GM18505 (cell line): ENCODE data around the gene RPTOR.
A peak's percentile ranks its signal among the peaks of the same experiment; 100 is the strongest.
"Not testable (repeated sequence)": the region's sequence is repeated elsewhere in the genome, so short reads cannot be mapped to it uniquely, and the experiment has no call there.

ENCODE experiments used
- ATAC-seq: cut with Tn5 transposase; IDR thresholded peaks from one replicate; pipeline ENCODE4 v1.9.1; 2021; ENCODE audit not compliant: unreplicated experiment
- POLR2A ChIP-seq: IDR thresholded peaks from 4 replicates; pipeline ENCODE4 v1.6.1; 2011; ENCODE audit warnings: borderline replicate concordance; ENCODE audit not compliant: insufficient read depth, insufficient read length; ENCODE audit errors: extremely low read depth

The RPTOR gene

DNA sequence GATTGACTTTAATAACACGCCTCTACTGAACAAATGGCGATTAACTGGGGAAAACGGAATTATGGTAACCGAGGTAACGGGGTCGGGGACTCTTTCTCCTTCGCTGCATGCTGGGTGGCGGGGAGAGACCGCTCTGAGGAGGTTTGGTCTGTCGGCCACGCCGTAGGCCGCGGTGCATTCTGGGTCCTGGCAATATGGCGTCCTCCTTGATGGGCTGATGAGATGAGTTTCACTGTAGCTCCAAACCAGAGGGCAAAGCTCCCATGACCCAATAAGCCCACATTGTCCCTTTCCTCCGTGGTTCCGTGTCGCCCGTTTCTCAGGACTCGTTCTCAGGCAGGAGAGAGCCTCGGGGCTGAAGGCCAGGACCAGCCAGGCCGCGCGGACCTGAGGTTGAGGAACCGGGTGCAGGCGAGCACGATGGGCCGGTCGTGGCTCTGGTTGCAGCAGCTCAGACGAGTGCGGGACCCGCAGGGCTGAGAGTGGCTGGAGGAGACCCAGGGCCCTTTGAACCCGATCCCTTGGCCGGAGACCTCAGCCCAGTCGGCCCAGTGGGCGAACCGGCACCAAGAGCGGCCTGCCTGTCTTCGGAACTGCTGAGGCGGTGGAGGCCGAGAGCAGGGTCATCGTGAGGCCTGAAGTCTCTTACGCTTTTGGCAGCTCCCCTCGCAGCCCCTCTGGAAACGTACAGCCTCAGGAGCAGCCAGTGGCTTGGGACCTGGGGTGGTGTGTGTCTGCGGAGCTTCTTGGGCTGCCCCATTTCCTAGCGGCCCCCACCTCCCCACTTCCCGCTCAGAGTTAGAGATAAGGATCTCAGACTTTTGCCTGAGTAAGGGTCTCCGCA is at the start of gene RPTOR:
RPTOR (plus strand) TSS at position 184 of the 844 bp plus-strand sequence. CDS start 792 bp downstream, outside the sequence.
- ATAC-seq, result peak; percentile 68
- TF ChIP-seq POLR2A, result peak; percentile 77

DNA sequence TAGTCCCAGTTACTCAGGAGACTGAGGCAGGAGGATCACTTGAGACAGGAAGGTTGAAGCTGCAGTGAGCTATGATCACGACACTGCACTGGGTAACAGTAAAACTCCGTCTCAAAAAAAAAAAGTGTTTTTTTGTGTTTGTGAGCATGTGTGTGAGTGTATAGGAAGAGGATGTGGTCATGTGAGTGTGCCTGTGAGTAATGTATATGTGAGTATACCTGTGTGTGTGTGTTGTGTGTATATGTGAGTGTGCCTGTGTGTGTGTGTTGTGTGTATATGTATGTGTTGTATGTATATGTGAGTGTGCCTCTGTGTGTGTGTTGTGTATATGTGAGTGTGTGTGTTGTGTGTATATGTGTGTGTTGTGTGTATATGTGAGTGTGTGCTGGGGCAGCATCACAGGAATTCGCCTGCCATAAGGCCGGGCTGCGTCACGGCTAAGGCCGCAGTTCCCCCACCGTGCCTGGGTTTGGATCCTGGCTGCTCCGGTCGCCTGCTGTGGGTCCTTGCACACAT is 46.9 kb upstream of the RPTOR start:
- no peak for ATAC-seq
- TF ChIP-seq POLR2A, result no peak

DNA sequence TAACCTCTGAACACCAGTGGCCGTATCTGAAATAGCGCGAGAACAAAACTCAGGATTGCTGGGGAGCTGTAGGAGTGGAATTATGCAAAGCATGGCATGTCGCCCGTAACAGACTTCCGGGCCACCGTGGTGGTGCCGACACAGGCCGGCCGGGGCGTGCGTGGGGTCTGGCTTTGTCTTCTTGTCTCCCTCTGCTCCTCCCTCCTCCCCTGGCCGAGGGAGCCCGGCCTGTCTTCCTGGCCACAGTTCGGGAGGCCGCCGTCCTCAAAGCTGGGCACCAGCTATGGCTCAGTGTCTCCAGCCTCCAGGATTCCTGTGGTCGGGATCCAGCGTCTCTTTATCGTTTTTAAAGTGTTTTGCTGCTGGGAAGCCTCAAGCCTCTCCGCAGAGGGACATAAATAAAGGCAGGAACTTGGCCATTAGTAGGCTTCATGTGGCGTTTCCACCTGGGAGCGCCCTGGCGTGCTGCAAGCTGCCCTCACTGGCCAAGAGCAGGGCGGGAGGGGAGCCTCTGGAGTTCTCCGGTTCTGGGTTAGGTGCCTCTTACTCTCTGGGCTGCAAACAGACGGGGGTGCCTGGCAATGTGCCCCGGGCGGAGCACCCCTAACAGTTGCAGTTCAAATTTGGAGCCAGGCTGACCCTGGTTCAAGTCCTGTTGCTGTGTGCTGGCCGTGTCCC is 46.3 kb upstream of the RPTOR start:
- no peak for ATAC-seq
- TF ChIP-seq POLR2A, result no peak

DNA sequence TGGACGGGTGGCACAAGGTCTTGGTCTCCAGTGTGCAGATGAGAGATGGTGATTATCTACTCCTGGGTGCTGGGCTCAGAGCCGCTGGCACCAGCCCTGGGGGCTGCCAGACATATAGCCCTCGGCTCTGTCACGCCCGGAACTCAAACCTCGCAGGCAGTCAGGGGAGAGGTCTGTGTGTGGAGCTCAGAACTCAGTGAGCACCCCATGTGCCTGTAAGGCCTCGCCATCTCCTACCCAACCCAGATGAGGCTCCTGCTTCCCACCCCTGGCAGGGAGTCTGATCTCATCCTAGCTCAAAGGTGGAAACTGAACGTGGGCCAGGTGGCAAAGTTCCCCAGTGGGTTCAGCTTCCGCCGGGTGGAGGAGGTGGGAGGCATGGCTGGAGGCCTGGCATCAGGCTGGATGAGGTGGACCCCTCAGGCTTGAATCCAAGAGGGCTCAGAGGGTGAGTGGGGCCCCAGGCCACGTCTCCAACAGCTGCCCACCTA is 45.7 kb upstream of the RPTOR start:
- ATAC-seq, result no peak
- TF ChIP-seq POLR2A, result no peak

GRCh38 chr17:80499560-80499959 is 45.1 kb upstream of the RPTOR start:
- no peak for ATAC-seq
- no peak for TF ChIP-seq POLR2A

DNA sequence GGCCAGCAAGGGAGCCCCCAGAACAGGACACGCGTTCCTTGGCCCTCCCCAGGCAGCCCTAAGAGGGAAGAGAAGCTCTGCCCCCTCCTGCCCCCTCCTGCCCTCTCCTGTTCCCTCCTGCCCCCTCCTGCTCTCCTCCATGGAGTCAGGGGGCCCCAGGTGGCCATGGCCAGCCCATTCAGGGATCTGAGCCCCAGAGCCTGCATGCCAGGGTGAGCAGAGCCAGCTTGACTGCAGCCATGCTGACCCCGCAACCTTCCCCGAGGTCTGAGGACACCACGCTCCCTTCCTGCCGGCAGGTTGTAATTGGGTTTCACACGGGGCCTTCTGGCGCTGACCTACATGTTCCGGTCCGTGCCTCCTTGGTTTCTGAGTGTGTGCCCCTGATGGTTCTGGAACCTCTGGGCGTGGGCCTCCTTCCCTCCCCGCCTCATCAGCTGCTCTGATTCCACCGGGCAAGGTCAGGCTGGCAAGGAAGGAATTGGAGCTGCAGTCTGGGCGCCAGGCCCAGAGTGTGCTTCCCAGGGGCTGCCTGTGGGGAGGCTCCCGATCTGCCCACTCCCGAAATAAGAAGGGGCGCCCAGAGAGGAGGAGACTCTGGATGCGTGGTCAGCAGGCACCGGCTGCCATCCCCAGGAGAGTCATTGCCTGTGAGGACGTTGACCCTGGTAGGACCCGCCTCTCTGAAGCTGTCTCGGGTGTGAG is 44.5 kb upstream of the RPTOR start:
- TF ChIP-seq POLR2A, result no peak
- ATAC-seq, result no peak

GRCh38 chr17:80501741-80502577 is 42.7 kb upstream of the RPTOR start:
- ATAC-seq, result no peak
- TF ChIP-seq POLR2A, result no peak

DNA sequence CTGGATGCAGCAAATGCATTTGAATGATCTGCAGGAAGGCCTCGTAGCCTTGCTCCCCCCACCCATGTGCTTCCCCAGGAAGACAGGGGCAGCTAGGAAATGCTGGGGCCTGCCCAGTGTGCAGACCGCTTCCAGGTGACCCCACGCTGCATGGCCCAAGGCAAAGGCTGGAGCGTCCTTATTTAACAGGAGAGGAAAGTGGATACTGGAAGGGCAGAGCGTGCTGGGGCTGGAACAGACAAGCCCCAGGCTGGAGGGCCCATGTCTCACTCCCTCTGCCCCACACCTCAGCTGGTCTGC is 42.1 kb upstream of the RPTOR start:
- no peak for ATAC-seq
- no peak for TF ChIP-seq POLR2A

DNA sequence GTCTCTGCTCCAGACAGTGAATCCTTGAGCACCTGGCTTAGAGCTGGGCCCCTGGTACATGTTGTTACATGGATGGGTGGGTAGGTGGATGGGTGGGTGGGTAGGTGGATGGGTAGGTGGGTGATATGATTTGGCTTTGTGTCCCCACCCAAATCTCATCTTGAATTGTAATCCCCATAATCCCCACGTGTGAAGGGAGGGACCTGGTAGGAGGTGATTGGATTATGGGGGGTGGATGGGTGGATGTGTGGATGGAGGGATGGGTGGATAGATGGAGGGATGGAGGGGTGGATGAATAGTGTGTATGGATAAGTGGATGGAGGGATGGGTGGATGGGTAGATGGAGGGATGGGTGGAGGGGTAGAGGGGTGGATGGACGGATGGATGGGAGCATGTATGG is 41.6 kb upstream of the RPTOR start:
- TF ChIP-seq POLR2A, result no peak
- ATAC-seq, result no peak

- TF ChIP-seq POLR2A, result no peak
Observed at GRCh38 chr17:80503921-80504320, 40.7 kb upstream of the RPTOR start.

GRCh38 chr17:80504686-80505413 is 39.8 kb upstream of the RPTOR start:
- no peak for TF ChIP-seq POLR2A
- ATAC-seq, result no peak

More at GRCh38 chr17:80503921-80504320, 40.7 kb upstream of the RPTOR start:
- ATAC-seq, result no peak

GRCh38 chr17:80507177-80507576 is 37.5 kb upstream of the RPTOR start:
- not testable (repeated sequence) for ATAC-seq
